SK-N-SH treated with all-trans-retinoic acid at 6 μM for 48 hours (cell line): Measurements from ENCODE around the gene LTBP2.

Source experiments
- ATAC-seq: fragments of 200-7000 bp; cut with Tn5 transposase; 3 replicates; pipeline ENCODE4 v1.9.1; 2020; ENCODE audit warnings: mild to moderate bottlenecking, moderate library complexity
- ARNTL ChIP-seq: fragments of 450-650 bp; formaldehyde crosslinking; IDR thresholded peaks from 2 replicates; pipeline ENCODE4 v1.5.0; 2020; ENCODE audit warnings: low read depth, mild to moderate bottlenecking, moderate library complexity, borderline replicate concordance
- BACH2 ChIP-seq: fragments of 250-450 bp; sonication (Bioruptor Pico); IDR thresholded peaks from 2 replicates; pipeline ENCODE4 v1.9.0; 2021; ENCODE audit warnings: mild to moderate bottlenecking, borderline replicate concordance
- CSDC2 ChIP-seq: fragments of 250-450 bp; sonication (Bioruptor Pico); IDR thresholded peaks from 2 replicates; pipeline ENCODE4 v1.5.0; 2020; ENCODE audit warnings: mild to moderate bottlenecking, moderate library complexity
- ESRRG ChIP-seq: fragments of 250-450 bp; sonication (Bioruptor Pico); IDR thresholded peaks from 2 replicates; pipeline ENCODE4 v1.6.1; 2021; ENCODE audit warnings: mild to moderate bottlenecking
- GLIS3 ChIP-seq: fragments of 250-450 bp; sonication (Bioruptor Pico); IDR thresholded peaks from 2 replicates; pipeline ENCODE4 v1.5.0; 2020; ENCODE audit warnings: mild to moderate bottlenecking, moderate library complexity
- ISL1 ChIP-seq: fragments of 250-450 bp; sonication (Bioruptor Pico); IDR thresholded peaks from 2 replicates; pipeline ENCODE4 v2.1.2; 2022; ENCODE audit warnings: mild to moderate bottlenecking, moderate library complexity
- OSR1 ChIP-seq: fragments of 250-450 bp; sonication (Bioruptor Pico); IDR thresholded peaks from 2 replicates; pipeline ENCODE4 v1.8.0; 2022; ENCODE audit warnings: moderate library complexity, mild to moderate bottlenecking, inconsistent platforms
- RARB ChIP-seq: fragments of 250-450 bp; sonication (Bioruptor Pico); IDR thresholded peaks from 2 replicates; pipeline ENCODE4 v1.8.0; 2021; ENCODE audit warnings: mild to moderate bottlenecking, moderate library complexity
- SNAI2 ChIP-seq: fragments of 250-450 bp; sonication (Bioruptor Pico); IDR thresholded peaks from 2 replicates; pipeline ENCODE4 v1.5.0; 2020; ENCODE audit warnings: mild to moderate bottlenecking, moderate library complexity
- TCF4 ChIP-seq: fragments of 250-450 bp; sonication (Bioruptor Pico); IDR thresholded peaks from 2 replicates; pipeline ENCODE4 v1.8.0; 2021; ENCODE audit warnings: mild to moderate bottlenecking, moderate library complexity, borderline replicate concordance
- TOX ChIP-seq: fragments of 250-450 bp; sonication (Bioruptor Pico); IDR thresholded peaks from 2 replicates; pipeline ENCODE4 v1.8.0; 2021; ENCODE audit warnings: mild to moderate bottlenecking, moderate library complexity, borderline replicate concordance
- ZC3H10 ChIP-seq: fragments of 250-450 bp; sonication (Bioruptor Pico); IDR thresholded peaks from 2 replicates; pipeline ENCODE4 v1.5.1; 2021; ENCODE audit warnings: mild to moderate bottlenecking, moderate library complexity
- ZFP3 ChIP-seq: fragments of 250-450 bp; sonication (Bioruptor Pico); IDR thresholded peaks from 2 replicates; pipeline ENCODE4 v1.5.0; 2020; ENCODE audit warnings: mild to moderate bottlenecking, moderate library complexity
- ZFP30 ChIP-seq: fragments of 450-650 bp; formaldehyde crosslinking; IDR thresholded peaks from 2 replicates; pipeline ENCODE4 v1.5.0; 2022; ENCODE audit warnings: mild to moderate bottlenecking, moderate library complexity
- ZNF565 ChIP-seq: fragments of 450-650 bp; formaldehyde crosslinking; conservative IDR thresholded peaks from 2 replicates; pipeline ENCODE4 v1.5.0; 2020; ENCODE audit warnings: low read depth, mild to moderate bottlenecking, moderate library complexity
- ZNF70 ChIP-seq: fragments of 450-650 bp; formaldehyde crosslinking; IDR thresholded peaks from 2 replicates; pipeline ENCODE4 v1.5.0; 2020; ENCODE audit warnings: mild to moderate bottlenecking, moderate library complexity
- ZNF8 ChIP-seq: fragments of 450-650 bp; formaldehyde crosslinking; IDR thresholded peaks from 2 replicates; pipeline ENCODE4 v1.5.0; 2020; ENCODE audit warnings: mild to moderate bottlenecking, moderate library complexity
- TF ChIP-seq, protein P1 (sequence below): fragments of 250-450 bp; sonication (Bioruptor Pico); IDR thresholded peaks from 2 replicates; pipeline ENCODE4 v1.5.1; 2021; ENCODE audit warnings: mild to moderate bottlenecking, moderate library complexity
- TF ChIP-seq, protein P2 (sequence below): fragments of 250-450 bp; sonication (Bioruptor Pico); IDR thresholded peaks from 2 replicates; pipeline ENCODE4 v1.5.0; 2020; ENCODE audit warnings: mild to moderate bottlenecking, moderate library complexity
- TF ChIP-seq, protein P3 (sequence below): fragments of 250-450 bp; sonication (Bioruptor Pico); IDR thresholded peaks from 2 replicates; pipeline ENCODE4 v1.5.1; 2020; ENCODE audit warnings: low read depth, mild to moderate bottlenecking, moderate library complexity
- TF ChIP-seq, protein P4 (sequence below): fragments of 250-450 bp; sonication (Bioruptor Pico); IDR thresholded peaks from 2 replicates; pipeline ENCODE4 v1.8.0; 2021; ENCODE audit warnings: low read depth, mild to moderate bottlenecking, moderate library complexity, borderline replicate concordance
- TF ChIP-seq, protein P5 (sequence below): fragments of 250-450 bp; sonication (Bioruptor Pico); IDR thresholded peaks from 2 replicates; pipeline ENCODE4 v1.8.0; 2020; ENCODE audit warnings: mild to moderate bottlenecking, moderate library complexity, borderline replicate concordance

Gene LTBP2

DNA sequence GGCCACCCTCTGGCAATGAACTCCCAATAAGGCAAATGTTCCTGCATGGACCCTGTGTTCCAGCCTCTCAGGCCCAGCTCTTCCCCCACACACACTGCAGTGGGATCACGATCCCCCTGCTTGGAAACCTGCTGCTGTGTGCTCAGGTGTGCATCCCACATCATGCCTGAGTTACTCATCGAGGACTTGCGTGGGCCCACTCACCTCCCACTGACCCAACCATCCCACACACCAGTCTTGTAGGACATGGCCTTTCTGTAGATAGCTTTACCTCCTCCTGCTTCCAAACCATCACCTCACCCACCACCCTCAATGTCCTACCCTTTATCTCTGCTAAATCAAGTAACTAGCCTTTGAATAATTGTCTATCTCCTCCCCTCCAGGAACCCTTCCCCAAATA, 143.5 kb downstream of the LTBP2 start (continued):
- TF ChIP-seq ZFP30 (no peak), ZNF8 (no peak), RARB (CRISPR knock-in tag) (no peak)

DNA sequence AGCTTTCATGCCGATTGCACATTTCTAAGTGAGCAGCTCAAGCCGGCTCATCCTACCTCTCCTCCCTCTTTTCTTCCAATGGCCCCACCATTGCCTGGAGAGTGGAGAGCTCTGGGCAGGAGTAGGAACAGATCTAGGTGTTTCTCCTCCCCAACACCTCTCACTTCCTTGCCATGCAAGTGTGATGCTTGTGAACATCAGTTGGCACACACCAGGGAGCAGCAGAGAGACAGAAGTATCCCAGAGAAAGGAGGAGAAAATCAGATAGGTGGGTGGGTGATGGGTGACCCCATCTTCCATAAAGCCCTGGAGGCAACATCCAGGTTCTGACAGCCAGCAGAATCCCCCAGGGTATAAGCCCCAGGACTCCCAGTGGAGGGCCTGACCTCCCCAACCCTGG, 146.7 kb downstream of the LTBP2 start:
- no peak; the same call in 2 of the 3 replicates for ATAC-seq
- TF ChIP-seq TCF4 (CRISPR knock-in tag) (no peak), ZFP3 (CRISPR knock-in tag) (no peak), ZNF70 (no peak), BACH2 (no peak), ARNTL (no peak), ZNF8 (no peak), ZFP30 (no peak), GLIS3 (no peak)
- TF ChIP-seq, protein P1, sequence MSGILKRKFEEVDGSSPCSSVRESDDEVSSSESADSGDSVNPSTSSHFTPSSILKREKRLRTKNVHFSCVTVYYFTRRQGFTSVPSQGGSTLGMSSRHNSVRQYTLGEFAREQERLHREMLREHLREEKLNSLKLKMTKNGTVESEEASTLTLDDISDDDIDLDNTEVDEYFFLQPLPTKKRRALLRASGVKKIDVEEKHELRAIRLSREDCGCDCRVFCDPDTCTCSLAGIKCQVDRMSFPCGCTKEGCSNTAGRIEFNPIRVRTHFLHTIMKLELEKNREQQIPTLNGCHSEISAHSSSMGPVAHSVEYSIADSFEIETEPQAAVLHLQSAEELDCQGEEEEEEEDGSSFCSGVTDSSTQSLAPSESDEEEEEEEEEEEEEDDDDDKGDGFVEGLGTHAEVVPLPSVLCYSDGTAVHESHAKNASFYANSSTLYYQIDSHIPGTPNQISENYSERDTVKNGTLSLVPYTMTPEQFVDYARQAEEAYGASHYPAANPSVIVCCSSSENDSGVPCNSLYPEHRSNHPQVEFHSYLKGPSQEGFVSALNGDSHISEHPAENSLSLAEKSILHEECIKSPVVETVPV = no peak
- TF ChIP-seq, protein P2, sequence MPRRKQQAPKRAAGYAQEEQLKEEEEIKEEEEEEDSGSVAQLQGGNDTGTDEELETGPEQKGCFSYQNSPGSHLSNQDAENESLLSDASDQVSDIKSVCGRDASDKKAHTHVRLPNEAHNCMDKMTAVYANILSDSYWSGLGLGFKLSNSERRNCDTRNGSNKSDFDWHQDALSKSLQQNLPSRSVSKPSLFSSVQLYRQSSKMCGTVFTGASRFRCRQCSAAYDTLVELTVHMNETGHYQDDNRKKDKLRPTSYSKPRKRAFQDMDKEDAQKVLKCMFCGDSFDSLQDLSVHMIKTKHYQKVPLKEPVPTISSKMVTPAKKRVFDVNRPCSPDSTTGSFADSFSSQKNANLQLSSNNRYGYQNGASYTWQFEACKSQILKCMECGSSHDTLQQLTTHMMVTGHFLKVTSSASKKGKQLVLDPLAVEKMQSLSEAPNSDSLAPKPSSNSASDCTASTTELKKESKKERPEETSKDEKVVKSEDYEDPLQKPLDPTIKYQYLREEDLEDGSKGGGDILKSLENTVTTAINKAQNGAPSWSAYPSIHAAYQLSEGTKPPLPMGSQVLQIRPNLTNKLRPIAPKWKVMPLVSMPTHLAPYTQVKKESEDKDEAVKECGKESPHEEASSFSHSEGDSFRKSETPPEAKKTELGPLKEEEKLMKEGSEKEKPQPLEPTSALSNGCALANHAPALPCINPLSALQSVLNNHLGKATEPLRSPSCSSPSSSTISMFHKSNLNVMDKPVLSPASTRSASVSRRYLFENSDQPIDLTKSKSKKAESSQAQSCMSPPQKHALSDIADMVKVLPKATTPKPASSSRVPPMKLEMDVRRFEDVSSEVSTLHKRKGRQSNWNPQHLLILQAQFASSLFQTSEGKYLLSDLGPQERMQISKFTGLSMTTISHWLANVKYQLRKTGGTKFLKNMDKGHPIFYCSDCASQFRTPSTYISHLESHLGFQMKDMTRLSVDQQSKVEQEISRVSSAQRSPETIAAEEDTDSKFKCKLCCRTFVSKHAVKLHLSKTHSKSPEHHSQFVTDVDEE = no peak
- TF ChIP-seq, protein P3, sequence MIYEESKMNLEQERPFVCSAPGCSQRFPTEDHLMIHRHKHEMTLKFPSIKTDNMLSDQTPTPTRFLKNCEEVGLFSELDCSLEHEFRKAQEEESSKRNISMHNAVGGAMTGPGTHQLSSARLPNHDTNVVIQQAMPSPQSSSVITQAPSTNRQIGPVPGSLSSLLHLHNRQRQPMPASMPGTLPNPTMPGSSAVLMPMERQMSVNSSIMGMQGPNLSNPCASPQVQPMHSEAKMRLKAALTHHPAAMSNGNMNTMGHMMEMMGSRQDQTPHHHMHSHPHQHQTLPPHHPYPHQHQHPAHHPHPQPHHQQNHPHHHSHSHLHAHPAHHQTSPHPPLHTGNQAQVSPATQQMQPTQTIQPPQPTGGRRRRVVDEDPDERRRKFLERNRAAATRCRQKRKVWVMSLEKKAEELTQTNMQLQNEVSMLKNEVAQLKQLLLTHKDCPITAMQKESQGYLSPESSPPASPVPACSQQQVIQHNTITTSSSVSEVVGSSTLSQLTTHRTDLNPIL (CRISPR knock-in tag) = no peak

DNA sequence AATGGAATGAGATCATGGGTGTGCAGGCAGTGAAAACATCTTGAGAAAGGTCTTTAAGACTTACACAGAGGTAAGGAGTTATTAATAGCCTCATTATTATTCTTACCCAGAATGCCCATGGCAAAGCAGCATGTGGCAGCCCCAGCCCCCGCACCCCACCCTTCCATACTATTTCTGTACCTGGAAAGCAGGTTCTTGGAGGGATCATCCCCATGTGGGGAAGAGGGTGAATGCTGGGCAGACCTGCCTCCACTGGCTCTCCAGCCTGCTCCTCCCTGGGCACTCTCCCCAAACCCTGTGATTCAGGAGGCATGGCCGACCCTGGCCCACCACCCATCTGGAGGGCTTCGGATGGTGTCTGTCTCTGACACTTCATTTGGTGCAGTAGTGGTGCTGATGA, 147.3 kb downstream of the LTBP2 start:
- ATAC-seq = no peak
- TF ChIP-seq OSR1 (CRISPR knock-in tag) = no peak
- TF ChIP-seq, protein P4, sequence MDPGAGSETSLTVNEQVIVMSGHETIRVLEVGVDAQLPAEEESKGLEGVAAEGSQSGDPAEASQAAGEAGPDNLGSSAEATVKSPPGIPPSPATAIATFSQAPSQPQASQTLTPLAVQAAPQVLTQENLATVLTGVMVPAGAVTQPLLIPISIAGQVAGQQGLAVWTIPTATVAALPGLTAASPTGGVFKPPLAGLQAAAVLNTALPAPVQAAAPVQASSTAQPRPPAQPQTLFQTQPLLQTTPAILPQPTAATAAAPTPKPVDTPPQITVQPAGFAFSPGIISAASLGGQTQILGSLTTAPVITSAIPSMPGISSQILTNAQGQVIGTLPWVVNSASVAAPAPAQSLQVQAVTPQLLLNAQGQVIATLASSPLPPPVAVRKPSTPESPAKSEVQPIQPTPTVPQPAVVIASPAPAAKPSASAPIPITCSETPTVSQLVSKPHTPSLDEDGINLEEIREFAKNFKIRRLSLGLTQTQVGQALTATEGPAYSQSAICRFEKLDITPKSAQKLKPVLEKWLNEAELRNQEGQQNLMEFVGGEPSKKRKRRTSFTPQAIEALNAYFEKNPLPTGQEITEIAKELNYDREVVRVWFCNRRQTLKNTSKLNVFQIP = no peak
- TF ChIP-seq, protein P1 = no peak
- TF ChIP-seq TCF4 (CRISPR knock-in tag) = no peak
- TF ChIP-seq CSDC2 = no peak
- no peak for TF ChIP-seq ZNF70
- TF ChIP-seq, protein P5, sequence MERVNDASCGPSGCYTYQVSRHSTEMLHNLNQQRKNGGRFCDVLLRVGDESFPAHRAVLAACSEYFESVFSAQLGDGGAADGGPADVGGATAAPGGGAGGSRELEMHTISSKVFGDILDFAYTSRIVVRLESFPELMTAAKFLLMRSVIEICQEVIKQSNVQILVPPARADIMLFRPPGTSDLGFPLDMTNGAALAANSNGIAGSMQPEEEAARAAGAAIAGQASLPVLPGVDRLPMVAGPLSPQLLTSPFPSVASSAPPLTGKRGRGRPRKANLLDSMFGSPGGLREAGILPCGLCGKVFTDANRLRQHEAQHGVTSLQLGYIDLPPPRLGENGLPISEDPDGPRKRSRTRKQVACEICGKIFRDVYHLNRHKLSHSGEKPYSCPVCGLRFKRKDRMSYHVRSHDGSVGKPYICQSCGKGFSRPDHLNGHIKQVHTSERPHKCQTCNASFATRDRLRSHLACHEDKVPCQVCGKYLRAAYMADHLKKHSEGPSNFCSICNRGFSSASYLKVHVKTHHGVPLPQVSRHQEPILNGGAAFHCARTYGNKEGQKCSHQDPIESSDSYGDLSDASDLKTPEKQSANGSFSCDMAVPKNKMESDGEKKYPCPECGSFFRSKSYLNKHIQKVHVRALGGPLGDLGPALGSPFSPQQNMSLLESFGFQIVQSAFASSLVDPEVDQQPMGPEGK (CRISPR knock-in tag) = no peak
- TF ChIP-seq ISL1 (CRISPR knock-in tag) = no peak
- TF ChIP-seq BACH2 = no peak
- TF ChIP-seq SNAI2 (CRISPR knock-in tag) = no peak
- no peak for TF ChIP-seq ARNTL
- TF ChIP-seq TOX (CRISPR knock-in tag) = no peak

DNA sequence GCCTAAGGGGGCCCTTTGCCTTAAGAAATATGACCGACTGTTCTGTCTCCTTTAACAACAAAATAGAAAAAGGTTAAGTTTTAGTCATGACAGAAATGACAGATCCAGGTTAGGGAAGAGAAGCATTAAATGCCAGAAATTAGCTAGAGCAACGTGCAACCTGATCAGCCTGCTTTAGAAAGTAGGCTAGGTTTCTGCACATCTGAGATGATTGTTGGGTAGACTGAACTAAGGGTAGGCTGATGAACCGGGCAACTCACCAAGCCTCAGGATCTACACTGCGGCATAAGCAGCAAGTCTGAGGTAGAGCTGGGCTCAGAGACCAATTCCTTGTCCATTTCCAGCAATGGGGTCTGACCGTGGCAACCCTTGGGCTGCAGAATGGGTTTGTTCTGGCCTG, 148.3 kb downstream of the LTBP2 start:
- ATAC-seq = no peak
- TF ChIP-seq, protein P2 = no peak
- no peak for TF ChIP-seq RARB (CRISPR knock-in tag)
- TF ChIP-seq OSR1 (CRISPR knock-in tag) = no peak
- no peak for TF ChIP-seq ESRRG (CRISPR knock-in tag)
- no peak for TF ChIP-seq ZFP30
- TF ChIP-seq ZC3H10 = no peak
- no peak for TF ChIP-seq ZNF565 (CRISPR knock-in tag)
- TF ChIP-seq, protein P3 (CRISPR knock-in tag) = no peak
